ENCODE results near the gene ZC2HC1B. TPM values are rescaled to one million over a fixed set of nuclear protein-coding genes. Genes with fewer than 3 reads are reported as not detected.

The ZC2HC1B gene
- total and polyA plus RNA-seq, 9 donors: 0.53 TPM; not detected in 8

DNA sequence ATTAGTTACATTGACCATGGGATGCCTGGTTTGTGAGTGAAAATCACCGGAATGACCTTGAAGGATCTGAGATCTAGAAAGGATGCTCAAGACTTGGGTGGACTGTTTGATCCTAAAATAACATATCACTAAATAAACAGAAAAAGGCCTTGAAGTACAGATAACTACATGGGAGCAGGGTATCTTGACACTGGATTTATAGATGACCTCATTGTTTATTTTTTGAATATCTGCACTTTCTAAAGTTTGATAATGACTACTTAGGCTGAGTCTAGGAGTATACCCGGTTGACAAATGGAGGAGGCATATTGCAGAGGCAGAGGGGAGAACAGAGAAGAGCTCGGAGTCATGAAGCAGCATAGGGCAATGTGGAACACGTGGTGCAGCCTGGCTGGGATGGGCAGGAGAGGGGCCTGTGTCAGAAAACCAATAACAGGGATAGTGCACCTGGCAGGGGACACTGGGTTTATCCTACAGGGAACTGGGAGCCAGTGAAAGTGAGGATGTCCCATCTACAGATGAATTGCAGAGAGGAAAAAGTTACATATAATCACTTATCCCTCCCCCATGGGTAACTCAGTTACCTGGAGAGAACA is 93.5 kb downstream of the ZC2HC1B start:
- Histone ChIP-seq H3K4me3 (ENCODE audit: low read length) (no peak overlapping the region), H3K36me3 (ENCODE audit: control insufficient read depth, insufficient read depth, low read length) (peaks cover 40% of the 10 kb centered on the region), H3K4me1 (ENCODE audit: control insufficient read depth, insufficient read depth, low read length) (peaks cover 40% of the 10 kb centered on the region), H3K9me3 (replicated peaks; ENCODE audit: control insufficient read depth, low read depth, low read length) (no peaks in the 10 kb centered on the region), H3K27me3 (ENCODE audit: control insufficient read depth, insufficient read depth, low read length) (no peaks in the 10 kb centered on the region), H3K27ac (ENCODE audit: low read length) (no peak overlapping the region)
- no peak for DNase-seq
- WGBS (ENCODE audit: insufficient coverage): 66% methylated on average over 3 of the region's 4 CpGs

DNA sequence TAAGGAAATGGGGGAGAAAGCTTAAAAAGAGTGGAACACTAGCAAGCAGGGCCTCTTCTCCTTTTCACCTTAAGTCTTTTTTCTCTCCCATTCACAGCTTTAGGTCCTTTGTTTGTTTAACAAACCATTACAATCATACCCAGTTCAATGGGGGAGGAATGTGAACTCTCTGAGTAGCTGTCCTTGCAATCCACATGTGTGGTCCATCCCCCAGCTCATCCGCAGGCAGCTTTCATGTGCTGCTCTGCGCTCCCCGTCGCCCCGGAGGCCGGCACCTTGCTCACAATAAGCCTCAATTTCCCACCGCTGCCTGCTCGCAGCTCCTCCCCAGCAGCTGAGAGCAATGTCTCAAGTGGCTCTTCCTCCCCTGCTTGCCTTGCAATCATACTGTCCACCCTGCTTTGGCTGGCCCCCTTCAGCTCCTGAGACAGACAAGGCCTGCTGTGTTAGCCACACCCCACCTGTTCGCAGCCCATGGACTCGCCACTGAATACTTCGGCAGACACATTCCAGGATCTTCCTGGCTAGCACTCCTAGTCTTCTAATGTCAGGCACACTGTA is 94.6 kb downstream of the ZC2HC1B start:
- H3K9me3 ChIP-seq (replicated peaks; ENCODE audit: control insufficient read depth, low read depth, low read length): no peaks in the 10 kb centered on the region
- peaks cover 40% of the 10 kb centered on the region for H3K36me3 ChIP-seq (ENCODE audit: control insufficient read depth, insufficient read depth, low read length)
- H3K27me3 ChIP-seq (ENCODE audit: control insufficient read depth, insufficient read depth, low read length): no peaks in the 10 kb centered on the region
- DNase-seq: peak; percentile 66
- H3K27ac ChIP-seq (ENCODE audit: low read length): peak overlapping the region; percentile 51
- 46% methylated on average over 11 of the region's 11 CpGs for WGBS (ENCODE audit: insufficient coverage)
- no peak overlapping the region for H3K4me3 ChIP-seq (ENCODE audit: low read length)
- H3K4me1 ChIP-seq (ENCODE audit: control insufficient read depth, insufficient read depth, low read length): peaks cover 45% of the 10 kb centered on the region

DNA sequence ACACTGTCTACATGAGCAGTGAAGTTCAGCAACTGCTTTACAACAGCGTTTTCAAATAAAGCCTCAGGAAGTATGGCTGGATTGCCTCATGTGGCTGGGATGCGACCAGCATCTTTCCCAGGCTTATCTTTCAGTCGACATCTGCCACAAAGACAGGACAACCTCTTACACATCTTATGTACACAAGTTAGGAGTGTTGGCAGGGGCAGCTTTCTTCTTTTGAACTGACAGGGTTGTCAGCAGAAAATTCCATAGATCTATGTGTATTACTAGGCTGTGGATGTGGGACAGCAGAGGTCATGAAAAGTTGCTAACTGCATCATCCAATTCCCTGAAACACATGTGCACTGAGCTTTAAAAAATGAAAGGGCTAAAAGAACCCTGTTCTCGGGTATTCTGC is 95.7 kb downstream of the ZC2HC1B start:
- H3K36me3 ChIP-seq (ENCODE audit: control insufficient read depth, insufficient read depth, low read length): peaks cover 42% of the 10 kb centered on the region
- H3K9me3 ChIP-seq (replicated peaks; ENCODE audit: control insufficient read depth, low read depth, low read length): no peaks in the 10 kb centered on the region
- no peak overlapping the region for H3K4me3 ChIP-seq (ENCODE audit: low read length)
- peak; percentile 48 for DNase-seq
- WGBS (ENCODE audit: insufficient coverage): 25% methylated on average over 1 of the region's 4 CpGs
- H3K27me3 ChIP-seq (ENCODE audit: control insufficient read depth, insufficient read depth, low read length): no peaks in the 10 kb centered on the region
- H3K4me1 ChIP-seq (ENCODE audit: control insufficient read depth, insufficient read depth, low read length): peaks cover 51% of the 10 kb centered on the region
- peak overlapping the region; percentile 62 for H3K27ac ChIP-seq (ENCODE audit: low read length)

DNA sequence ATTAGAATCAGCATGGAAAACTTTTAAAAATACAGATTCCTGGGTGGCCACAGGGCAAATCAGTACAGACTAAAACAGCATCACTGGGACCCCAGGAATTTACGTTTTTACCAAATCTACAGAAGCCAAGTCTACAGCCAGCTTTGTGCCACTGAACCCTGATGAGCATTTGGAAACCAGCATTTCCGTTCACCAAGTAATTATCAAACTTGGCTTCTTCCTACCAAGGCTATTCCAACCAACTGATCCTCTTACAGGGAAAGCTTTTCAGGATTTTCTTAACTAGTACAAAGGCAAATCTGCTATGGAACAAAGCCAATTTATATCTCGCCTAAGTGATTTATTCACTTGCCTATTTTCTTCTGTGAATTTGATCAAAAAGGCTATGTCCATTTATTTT is 96.8 kb downstream of the ZC2HC1B start:
- no peaks in the 10 kb centered on the region for H3K27me3 ChIP-seq (ENCODE audit: control insufficient read depth, insufficient read depth, low read length)
- H3K4me1 ChIP-seq (ENCODE audit: control insufficient read depth, insufficient read depth, low read length): peaks cover 62% of the 10 kb centered on the region
- H3K27ac ChIP-seq (ENCODE audit: low read length): peak overlapping the region; percentile 32
- no peak for DNase-seq
- peaks cover 42% of the 10 kb centered on the region for H3K36me3 ChIP-seq (ENCODE audit: control insufficient read depth, insufficient read depth, low read length)
- 70% methylated on average over 2 of the region's 3 CpGs for whole genome bisulfite sequencing (ENCODE audit: insufficient coverage)
- H3K4me3 ChIP-seq (ENCODE audit: low read length): no peak overlapping the region
- no peaks in the 10 kb centered on the region for H3K9me3 ChIP-seq (replicated peaks; ENCODE audit: control insufficient read depth, low read depth, low read length)

DNA sequence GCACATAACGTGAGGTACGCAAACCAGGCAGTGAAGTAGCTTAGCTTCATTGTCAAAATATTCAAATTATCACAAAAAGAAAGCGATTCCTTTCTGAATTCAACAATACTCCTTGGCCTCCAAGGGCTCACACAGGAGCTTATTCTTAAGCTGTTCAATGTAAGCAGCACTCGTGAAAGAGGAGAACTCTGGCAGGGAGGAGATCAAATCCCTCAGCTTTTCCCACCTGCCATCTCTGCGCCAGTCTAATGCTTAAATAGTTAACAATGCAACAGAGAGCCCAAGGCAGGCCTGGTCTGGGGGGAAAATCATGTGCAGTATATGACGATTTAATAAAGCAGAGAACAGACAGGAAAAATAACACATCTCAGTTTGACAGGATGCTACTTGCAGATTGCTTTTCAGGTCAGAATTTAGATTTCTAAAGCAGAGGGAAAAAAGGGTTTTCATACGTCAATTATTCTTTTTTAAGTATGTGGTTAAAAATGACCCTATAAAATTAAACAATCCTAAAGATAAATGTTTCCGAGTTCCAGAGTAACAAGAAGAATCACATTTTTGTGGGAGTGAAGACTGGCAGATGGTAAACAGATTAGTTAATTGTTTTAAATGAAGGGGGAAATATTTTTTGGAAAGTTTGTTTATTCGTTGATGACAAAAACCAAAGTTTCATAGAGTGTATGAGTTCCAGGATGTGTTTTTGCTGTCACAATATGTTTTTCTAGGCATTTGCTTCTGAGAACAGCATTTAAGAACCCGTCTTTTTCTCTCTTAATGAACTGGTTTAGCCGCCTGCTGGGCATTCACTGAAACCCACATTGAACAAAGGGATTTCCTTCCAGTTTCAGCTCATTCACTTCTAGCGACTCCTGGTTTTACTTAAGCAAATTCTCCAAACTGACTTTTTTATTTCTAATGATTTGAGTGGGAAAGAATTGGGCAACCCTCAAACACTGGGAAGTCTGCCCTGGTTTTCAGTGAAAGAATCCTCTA is 97.9 kb downstream of the ZC2HC1B start:
- WGBS (ENCODE audit: insufficient coverage): 24% methylated on average over 6 of the region's 12 CpGs
- peak; percentile 91 for DNase-seq
- Histone ChIP-seq H3K4me3 (ENCODE audit: low read length) (no peak overlapping the region), H3K4me1 (ENCODE audit: control insufficient read depth, insufficient read depth, low read length) (peaks cover 63% of the 10 kb centered on the region), H3K27me3 (ENCODE audit: control insufficient read depth, insufficient read depth, low read length) (no peaks in the 10 kb centered on the region), H3K9me3 (replicated peaks; ENCODE audit: control insufficient read depth, low read depth, low read length) (no peaks in the 10 kb centered on the region), H3K36me3 (ENCODE audit: control insufficient read depth, insufficient read depth, low read length) (peaks cover 38% of the 10 kb centered on the region), H3K27ac (ENCODE audit: low read length) (peak overlapping the region; percentile 57)

DNA sequence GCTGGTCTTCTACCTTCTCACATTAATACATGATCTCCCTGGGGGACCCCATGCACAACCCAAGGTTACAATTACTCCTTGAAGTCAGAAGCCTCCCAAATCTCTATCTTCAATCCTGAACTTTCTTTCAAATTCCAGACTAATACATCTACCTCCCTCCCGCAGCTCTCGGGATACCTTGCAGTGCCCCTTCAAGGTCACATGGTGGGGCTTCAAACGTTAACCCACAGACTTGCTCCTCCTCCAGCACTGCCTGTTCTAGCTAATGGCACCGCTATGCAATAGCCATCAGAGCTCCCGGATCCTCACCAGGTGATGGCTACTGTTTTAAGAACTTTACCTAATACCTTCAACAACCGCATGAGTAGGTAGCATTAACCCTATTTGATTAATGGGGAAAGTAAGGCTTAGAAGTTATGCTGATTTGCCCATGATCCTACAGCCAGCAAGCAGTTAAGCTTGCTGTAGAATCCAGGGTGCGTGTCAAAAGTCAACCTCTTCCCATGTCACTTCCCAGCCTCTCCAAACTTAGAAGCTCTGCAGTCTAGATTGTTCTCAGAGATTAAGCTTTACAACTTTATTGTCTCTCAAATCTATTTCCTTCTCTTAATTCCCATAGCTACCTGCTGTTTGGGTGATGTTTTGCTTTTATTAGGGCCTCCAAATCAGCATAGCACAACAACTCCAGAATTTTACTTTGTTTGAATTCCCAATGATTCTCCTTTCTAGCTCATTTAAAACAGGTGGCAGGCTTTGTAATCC is 99.1 kb downstream of the ZC2HC1B start:
- peaks cover 32% of the 10 kb centered on the region for H3K36me3 ChIP-seq (ENCODE audit: control insufficient read depth, insufficient read depth, low read length)
- no peaks in the 10 kb centered on the region for H3K27me3 ChIP-seq (ENCODE audit: control insufficient read depth, insufficient read depth, low read length)
- WGBS (ENCODE audit: insufficient coverage): 58% methylated on average over 5 of the region's 7 CpGs
- peaks cover 62% of the 10 kb centered on the region for H3K4me1 ChIP-seq (ENCODE audit: control insufficient read depth, insufficient read depth, low read length)
- H3K9me3 ChIP-seq (replicated peaks; ENCODE audit: control insufficient read depth, low read depth, low read length): no peaks in the 10 kb centered on the region
- no peak overlapping the region for H3K4me3 ChIP-seq (ENCODE audit: low read length)
- DNase-seq: no peak
- peak overlapping the region; percentile 57 for H3K27ac ChIP-seq (ENCODE audit: low read length)

DNA sequence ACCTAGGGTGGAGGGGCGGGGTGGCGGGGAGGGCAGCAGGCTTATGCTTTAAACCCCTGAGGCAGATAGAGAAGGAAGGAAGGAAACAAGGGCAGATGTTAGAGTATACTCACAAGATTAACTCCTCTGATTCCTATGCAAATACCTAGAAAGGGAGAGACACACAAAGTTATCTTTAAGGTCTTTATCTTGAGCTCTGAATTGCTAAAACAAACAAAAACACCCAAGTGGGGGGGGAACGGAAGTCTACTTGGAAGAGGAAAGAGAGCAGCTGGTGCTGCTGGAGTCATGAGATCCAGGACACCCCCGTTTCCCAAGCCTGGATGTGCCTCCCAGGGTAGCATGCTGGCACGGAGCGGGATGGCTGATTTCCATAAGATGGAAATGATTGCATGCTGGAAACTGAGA is 100.4 kb downstream of the ZC2HC1B start:
- Histone ChIP-seq H3K27me3 (ENCODE audit: control insufficient read depth, insufficient read depth, low read length) (no peaks in the 10 kb centered on the region), H3K4me1 (ENCODE audit: control insufficient read depth, insufficient read depth, low read length) (peaks cover 52% of the 10 kb centered on the region), H3K4me3 (ENCODE audit: low read length) (no peak overlapping the region), H3K36me3 (ENCODE audit: control insufficient read depth, insufficient read depth, low read length) (peaks cover 32% of the 10 kb centered on the region), H3K27ac (ENCODE audit: low read length) (peak overlapping the region; percentile 16), H3K9me3 (replicated peaks; ENCODE audit: control insufficient read depth, low read depth, low read length) (no peaks in the 10 kb centered on the region)
- WGBS (ENCODE audit: insufficient coverage): 17% methylated on average over 2 of the region's 6 CpGs
- DNase-seq: peak; percentile 73

DNA sequence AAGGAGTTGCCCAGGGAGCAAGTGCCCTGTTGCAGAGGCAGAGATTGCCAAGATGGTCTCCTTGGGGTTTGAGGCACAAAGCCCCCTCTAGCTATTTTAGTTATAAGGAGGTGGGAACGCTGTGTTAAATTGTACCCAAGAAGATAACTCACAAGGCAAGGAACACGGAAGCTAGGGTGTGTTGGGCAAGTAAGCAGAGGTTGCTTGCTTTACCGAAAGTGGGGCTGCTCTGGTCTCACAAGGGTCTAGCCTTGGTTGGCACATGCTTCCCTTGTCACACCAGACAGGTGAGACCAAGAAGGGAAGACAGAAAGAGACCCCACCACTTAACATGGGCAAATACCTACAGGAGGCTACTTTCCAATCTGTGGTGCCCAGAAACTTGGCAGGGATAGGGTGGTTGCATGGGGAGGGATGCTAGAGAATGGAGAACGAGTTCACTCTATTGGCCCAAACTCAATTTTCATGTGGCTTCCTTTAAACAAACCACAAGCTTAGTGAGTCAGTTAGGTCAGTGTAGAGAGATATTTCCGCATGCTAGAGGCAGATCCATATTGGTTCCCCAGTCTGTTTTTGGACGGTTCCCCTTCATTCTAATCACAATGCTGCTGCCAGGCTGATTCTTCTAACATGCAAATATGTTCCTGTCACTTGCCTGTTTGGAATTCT is 101.4 kb downstream of the ZC2HC1B start:
- DNase-seq: no peak
- Histone ChIP-seq H3K36me3 (ENCODE audit: control insufficient read depth, insufficient read depth, low read length) (peaks cover 28% of the 10 kb centered on the region), H3K27me3 (ENCODE audit: control insufficient read depth, insufficient read depth, low read length) (no peaks in the 10 kb centered on the region), H3K9me3 (replicated peaks; ENCODE audit: control insufficient read depth, low read depth, low read length) (no peaks in the 10 kb centered on the region), H3K27ac (ENCODE audit: low read length) (peak overlapping the region; percentile 49), H3K4me1 (ENCODE audit: control insufficient read depth, insufficient read depth, low read length) (peaks cover 45% of the 10 kb centered on the region), H3K4me3 (ENCODE audit: low read length) (no peak overlapping the region)
- 40% methylated on average over 1 of the region's 6 CpGs for WGBS (ENCODE audit: insufficient coverage)

DNA sequence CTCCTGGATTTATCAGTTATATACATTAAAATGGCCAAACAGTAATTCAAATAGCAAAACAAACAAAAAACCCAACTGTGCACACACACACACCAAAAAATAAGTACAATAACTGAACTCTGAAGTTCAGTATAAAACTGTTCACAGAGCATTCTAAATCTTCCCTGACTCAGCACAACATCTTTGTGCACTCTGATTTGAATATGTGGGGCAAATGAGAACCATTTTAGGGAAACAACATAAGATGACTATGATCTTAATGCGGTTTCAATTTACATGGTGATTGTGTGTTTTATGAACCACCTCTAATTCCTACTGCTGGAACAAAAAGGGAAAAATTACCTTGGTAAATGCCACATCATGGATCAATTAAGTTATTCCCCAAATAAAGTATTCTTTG is 102.0 kb downstream of the ZC2HC1B start:
- Histone ChIP-seq H3K27me3 (ENCODE audit: control insufficient read depth, insufficient read depth, low read length) (no peaks in the 10 kb centered on the region), H3K27ac (ENCODE audit: low read length) (no peak overlapping the region), H3K36me3 (ENCODE audit: control insufficient read depth, insufficient read depth, low read length) (peaks cover 28% of the 10 kb centered on the region), H3K4me1 (ENCODE audit: control insufficient read depth, insufficient read depth, low read length) (peaks cover 43% of the 10 kb centered on the region), H3K4me3 (ENCODE audit: low read length) (no peak overlapping the region), H3K9me3 (replicated peaks; ENCODE audit: control insufficient read depth, low read depth, low read length) (no peaks in the 10 kb centered on the region)
- WGBS (ENCODE audit: insufficient coverage): no CpG with 5 or more reads among the region's 1 CpG
- DNase-seq: no peak

All from muscle of leg (tissue), 11 donors.